ENCODE measurements around the gene FOXO3.

Gene FOXO3

DNA sequence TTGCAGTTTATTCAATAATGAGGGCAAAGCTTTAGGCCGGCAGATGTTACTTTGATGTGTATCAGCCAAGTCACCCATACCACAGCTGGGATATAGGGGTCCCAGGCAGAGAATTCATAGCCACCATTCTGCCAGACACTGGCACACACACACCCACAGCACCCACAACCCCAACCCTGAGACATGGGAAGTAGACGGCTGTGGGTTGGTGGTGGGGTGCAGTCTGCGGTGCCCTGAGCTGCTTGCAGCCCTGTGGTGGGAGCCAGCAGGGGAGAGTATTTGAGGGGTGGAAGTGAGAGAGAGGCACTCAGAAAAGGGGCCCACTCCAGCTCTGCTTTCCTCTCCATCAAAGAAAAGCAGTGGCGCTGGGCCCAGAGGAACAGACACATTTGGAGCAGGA is 125.3 kb downstream of the FOXO3 start:
- DNase-seq (ENCODE audit: low spot score), result no peak

GRCh38 chr6:108686896-108687295 is 126.2 kb downstream of the FOXO3 start:
- DNase-seq (ENCODE audit: low spot score), result no peak

- no peak for DNase-seq (ENCODE audit: low spot score)
These were observed 127.2 kb downstream of the FOXO3 start for GRCh38 chr6:108687921-108688320.

- DNase-seq (ENCODE audit: low spot score), result no peak
These were observed 128.8 kb downstream of the FOXO3 start for GRCh38 chr6:108689272-108690161.

GRCh38 chr6:108690326-108691049 is 129.8 kb downstream of the FOXO3 start:
- DNase-seq (ENCODE audit: low spot score), result no peak

GRCh38 chr6:108693430-108694154 is 132.9 kb downstream of the FOXO3 start:
- DNase-seq (ENCODE audit: low spot score), result no peak

- DNase-seq (ENCODE audit: low spot score), result no peak
These were observed 134.1 kb downstream of the FOXO3 start for GRCh38 chr6:108694816-108695215.

GRCh38 chr6:108697561-108698161 is 136.9 kb downstream of the FOXO3 start:
- DNase-seq (ENCODE audit: low spot score), result no peak

DNA sequence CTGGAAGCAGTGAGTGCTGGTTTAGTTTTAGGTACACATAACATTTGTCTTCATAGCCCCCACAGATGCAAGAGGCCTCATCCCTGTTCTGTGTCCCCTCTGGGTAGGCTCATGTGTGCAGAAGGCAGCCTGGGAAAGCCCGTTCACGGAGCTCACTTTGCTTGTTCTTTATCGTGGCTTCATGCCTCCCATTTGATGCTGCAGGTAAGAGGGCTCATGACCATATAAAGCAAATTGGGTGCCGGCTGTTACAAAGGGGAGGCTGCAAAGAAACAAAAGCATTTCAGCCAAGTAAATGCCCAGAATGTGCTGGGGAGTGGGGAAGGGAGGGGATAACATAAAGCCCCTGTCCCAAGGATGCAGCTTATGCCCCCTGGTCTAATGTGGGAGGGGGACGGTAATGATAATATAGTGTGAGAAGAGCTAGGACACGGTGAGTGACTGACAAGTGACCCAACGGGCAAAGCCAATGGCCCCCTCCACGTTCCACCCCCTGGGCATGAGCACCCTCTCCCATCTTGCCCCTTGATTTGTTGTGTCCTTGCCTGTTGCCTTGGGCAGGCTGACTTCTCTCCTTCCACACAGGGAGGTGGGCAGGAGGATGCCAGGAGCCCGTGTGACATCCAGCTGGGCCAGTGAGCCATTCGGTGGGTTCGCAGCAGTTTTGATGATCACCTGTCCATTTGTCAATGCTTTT is 138.0 kb downstream of the FOXO3 start:
- DNase-seq (ENCODE audit: low spot score), result no peak

DNA sequence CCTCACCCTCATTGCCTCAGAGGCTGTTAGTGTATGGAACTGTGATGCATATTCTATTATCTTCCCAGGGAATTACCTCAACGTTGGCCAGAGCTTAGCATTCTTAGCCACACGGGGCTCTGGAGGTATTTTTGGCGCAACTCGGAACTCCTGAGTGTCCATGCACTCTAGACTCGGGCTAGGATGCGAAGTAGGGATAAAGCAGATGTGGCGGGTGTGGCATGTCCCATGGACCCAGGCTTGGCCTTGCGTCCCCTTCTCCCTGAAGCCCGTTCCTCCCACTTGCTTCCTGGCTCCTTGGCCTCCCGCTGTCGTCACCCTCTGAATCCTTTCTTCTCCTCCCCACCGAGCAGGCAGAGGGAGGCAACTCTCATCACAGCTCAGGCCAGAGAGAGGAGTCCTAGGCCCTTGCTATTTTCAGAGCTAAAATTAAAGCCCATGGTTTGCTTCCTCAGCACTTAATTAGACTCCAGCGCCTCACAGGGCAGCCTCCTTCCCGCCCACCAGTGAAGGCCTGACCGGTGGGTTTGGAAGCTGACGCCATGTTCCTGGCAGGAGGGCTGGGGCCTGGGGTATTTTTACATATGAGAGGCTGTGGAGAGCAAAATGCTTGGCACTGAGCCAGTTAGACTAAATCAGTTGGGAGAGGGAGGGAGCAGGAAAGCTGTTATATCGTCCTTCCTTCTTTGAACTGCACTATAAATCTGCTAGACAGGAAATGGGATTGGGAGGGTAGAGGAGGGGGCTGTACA is 138.7 kb downstream of the FOXO3 start:
- DNase-seq (ENCODE audit: low spot score), result no peak

- DNase-seq (ENCODE audit: low spot score), result no peak
These were observed 141.6 kb downstream of the FOXO3 start for GRCh38 chr6:108702106-108702851.

DNA sequence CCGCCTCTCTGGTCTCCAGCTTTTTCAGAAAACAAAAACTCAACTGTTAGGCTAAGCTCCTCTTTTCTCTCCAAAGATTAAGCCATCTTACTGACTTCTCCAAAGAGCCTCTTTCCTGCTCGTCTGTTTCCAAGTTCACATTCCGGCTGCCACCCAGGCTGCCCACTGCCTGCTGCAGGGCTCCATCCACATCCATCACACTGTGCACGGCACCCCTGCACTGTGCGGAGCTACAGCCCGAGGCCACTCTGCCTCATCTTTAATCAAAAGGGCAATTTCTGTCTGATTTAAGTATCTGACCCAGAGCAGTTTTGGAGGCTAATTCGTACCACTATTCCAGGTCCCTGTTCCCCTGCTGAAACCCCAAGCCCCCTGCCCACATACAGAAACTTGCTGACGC is 145.9 kb downstream of the FOXO3 start:
- DNase-seq (ENCODE audit: low spot score), result no peak

- no peak for DNase-seq (ENCODE audit: low spot score)
These were observed 146.7 kb downstream of the FOXO3 start for GRCh38 chr6:108707328-108707976.

DNA sequence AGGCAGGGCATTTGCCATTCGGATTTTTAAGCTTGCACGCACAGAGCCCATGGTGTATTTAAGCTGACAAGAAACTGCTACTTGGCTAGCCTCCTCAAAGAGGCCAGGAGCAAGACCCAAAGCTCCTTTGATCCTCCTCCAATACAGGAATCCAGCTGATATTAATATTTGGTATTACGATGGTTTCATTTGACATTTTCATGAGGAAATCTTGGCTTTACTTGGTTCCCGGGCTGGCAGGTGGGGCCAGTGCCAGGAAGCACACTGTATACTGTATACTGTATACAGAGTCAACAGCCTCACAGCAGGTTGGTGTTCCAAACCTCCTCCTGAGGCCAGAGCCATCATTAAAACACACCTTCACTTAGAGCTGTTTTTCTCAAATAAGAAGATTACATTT is 149.3 kb downstream of the FOXO3 start:
- no peak for DNase-seq (ENCODE audit: low spot score)

- DNase-seq (ENCODE audit: low spot score), result no peak
These were observed 149.8 kb downstream of the FOXO3 start for GRCh38 chr6:108710551-108710950.

- DNase-seq (ENCODE audit: low spot score), result no peak
These were observed 150.4 kb downstream of the FOXO3 start for GRCh38 chr6:108711071-108711470.

DNA sequence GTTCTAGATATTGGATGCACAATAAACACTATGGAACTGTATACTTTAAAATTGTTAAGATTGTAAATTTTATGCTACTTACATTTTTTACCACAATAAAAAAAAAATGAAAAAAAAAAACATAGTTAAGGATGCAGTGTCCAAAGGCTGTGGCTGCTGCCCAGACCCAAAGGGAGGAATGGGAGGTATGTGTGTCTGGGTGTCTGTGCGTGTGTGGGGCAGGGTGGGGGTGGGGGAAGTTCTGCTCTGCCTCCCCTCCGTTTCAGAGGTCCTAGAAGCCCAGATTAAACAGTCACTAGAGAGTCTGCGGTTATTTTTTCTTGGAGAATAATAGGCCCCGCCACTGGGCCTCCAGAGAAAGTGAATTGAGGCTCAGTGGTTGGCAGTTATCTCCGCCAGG is 151.1 kb downstream of the FOXO3 start:
- DNase-seq (ENCODE audit: low spot score), result no peak

- DNase-seq (ENCODE audit: low spot score), result no peak
These were observed 152.2 kb downstream of the FOXO3 start for GRCh38 chr6:108712946-108713345.

DNA sequence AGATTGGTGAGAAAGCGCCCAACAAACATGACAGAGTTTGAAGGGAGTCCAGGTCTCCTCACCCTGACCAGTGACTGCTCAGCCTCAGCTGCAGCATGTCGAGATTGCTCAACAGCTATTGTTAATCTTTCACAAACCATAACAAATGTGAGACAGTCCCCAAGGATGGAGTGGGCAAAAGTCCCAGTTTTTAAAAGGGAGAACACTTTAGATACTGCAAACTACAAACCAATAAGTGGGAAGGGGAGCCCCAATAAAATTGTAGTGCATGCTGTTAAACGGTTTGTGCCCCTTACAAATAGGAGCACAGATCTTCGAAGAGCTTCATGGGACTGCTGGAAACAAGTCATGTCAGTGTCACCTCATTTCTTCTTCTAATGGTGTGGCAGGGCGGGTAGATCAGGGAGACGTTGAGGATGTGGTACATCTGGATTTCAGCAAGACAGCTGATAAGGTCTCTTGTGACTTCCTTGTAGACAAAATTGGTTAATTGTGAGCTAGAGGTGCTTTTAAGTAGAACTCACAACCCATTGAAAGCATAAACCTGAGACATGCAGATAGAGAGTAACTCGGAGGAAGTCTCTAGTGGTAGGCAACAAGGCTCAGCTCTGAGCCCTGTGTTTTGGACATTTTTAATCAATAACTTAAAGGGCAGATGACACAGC is 153.5 kb downstream of the FOXO3 start:
- DNase-seq (ENCODE audit: low spot score), result no peak

Measured in CD4-positive, alpha-beta T cell treated with Interleukin-15 for 4 hours (primary cell).